A549 (cell line): ENCODE results near the gene S100A7A. TPM values are rescaled to one million over a fixed set of nuclear protein-coding genes. Genes with fewer than 3 reads are reported as not detected.

ENCODE experiments used
- ATAC-seq, 2 experiments: fragments of 200-7000 bp in 1 of 2; fragments of >200 bp in 1 of 2; cut with Nextera tagmentation in 1 of 2; cut with Tn5 transposase in 1 of 2; 3 replicates each; pipeline versions ENCODE4 v1.8.0 to v1.9.1; 2018 to 2020; ENCODE audit warnings: mild to moderate bottlenecking in 1 of 2, moderate library complexity in 1 of 2
- CTCF ChIA-PET: fragments of 300-600 bp; sonication (Branson Sonifier 250); formaldehyde crosslinking; extraction: SDS; loops from one replicate; lab custom pipeline; 2021; ENCODE audit warnings: antibody characterized with exemption, inconsistent platforms; lab: Yijun Ruan, JAX
- POLR2A ChIA-PET: fragments of 350-600 bp; formaldehyde crosslinking; extraction: SDS; loops from one replicate; lab custom pipeline; 2021; ENCODE audit warnings: antibody characterized with exemption, inconsistent platforms; lab: Yijun Ruan, JAX
- DNase-seq, 2 experiments: peaks; one replicate each; pipeline versions ENCODE4 v3.0.0 to v3.0.0-alpha.2; 2011 to 2016; ENCODE audit warnings: low read depth in 1 of 2, low spot score in 1 of 2
- FAIRE-seq: peaks from 2 replicates; lab custom pipeline; 2011; peaks lifted over from hg19 to GRCh38; lab: Jason Lieb, UNC
- H3K27ac ChIP-seq, 2 experiments: fragments of >200 bp; sonication (Bioruptor Twin); formaldehyde crosslinking; 3 replicates each; pipeline ENCODE4 v1.5.1; 2016 to 2017
- H3K4me1 ChIP-seq: fragments of >200 bp; sonication (Bioruptor Twin); formaldehyde crosslinking; 3 replicates; pipeline ENCODE4 v1.6.1; 2016
- H3K4me2 ChIP-seq: fragments of >200 bp; sonication (Bioruptor Twin); formaldehyde crosslinking; 3 replicates; pipeline ENCODE4 v1.6.1; 2016
- H3K4me3 ChIP-seq: fragments of >200 bp; sonication (Bioruptor Twin); formaldehyde crosslinking; 3 replicates; pipeline ENCODE4 v1.5.1; 2016
- H3K9me3 ChIP-seq: fragments of >200 bp; sonication (Bioruptor Twin); formaldehyde crosslinking; 3 replicates; pipeline ENCODE4 v1.6.1; 2016
- CEBPB ChIP-seq, 2 experiments: fragments of >200 bp in 1 of 2; sonication (Bioruptor Twin) in 1 of 2; formaldehyde crosslinking in 1 of 2; IDR thresholded peaks; 2 replicates each; pipeline ENCODE4 v1.6.1; 2012 to 2016
- EHF ChIP-seq: fragments of 250-450 bp; sonication (Bioruptor Pico); IDR thresholded peaks from 2 replicates; pipeline ENCODE4 v1.5.0; 2020; ENCODE audit warnings: mild to moderate bottlenecking
- GATA3 ChIP-seq: IDR thresholded peaks from 2 replicates; pipeline ENCODE4 v1.6.1; 2012; ENCODE audit warnings: borderline replicate concordance
- HEYL ChIP-seq: fragments of 250-450 bp; sonication (Bioruptor Pico); IDR thresholded peaks from 2 replicates; pipeline ENCODE4 v1.8.0; 2021; ENCODE audit warnings: mild to moderate bottlenecking, moderate library complexity
- HOXB5 ChIP-seq: fragments of 250-450 bp; sonication (Bioruptor Pico); IDR thresholded peaks from 2 replicates; pipeline ENCODE4 v1.5.0; 2020; ENCODE audit warnings: mild to moderate bottlenecking, moderate library complexity
- KDM1A ChIP-seq: fragments of 200-600 bp; sonication (generic); IDR thresholded peaks from 2 replicates; pipeline ENCODE4 v1.6.1; 2016; ENCODE audit warnings: low read depth, mild to moderate bottlenecking
- MAFK ChIP-seq: fragments of 450-650 bp; IDR thresholded peaks from 2 replicates; pipeline ENCODE4 v1.6.1; 2014; ENCODE audit not compliant: partially characterized antibody
- MYC ChIP-seq: IDR thresholded peaks from 2 replicates; pipeline ENCODE4 v1.6.1; 2012; ENCODE audit warnings: mild to moderate bottlenecking, inconsistent platforms, low read length, improper control_type of control experiment, borderline replicate concordance
- NPAS2 ChIP-seq: fragments of 250-450 bp; sonication (Bioruptor Pico); IDR thresholded peaks from 2 replicates; pipeline ENCODE4 v1.8.0; 2022; ENCODE audit warnings: mild to moderate bottlenecking, moderate library complexity, borderline replicate concordance
- POLR2A ChIP-seq: IDR thresholded peaks from 2 replicates; pipeline ENCODE4 v1.6.1; 2012; ENCODE audit warnings: mild to moderate bottlenecking, low read length
- POLR2AphosphoS2 ChIP-seq: conservative IDR thresholded peaks from 2 replicates; pipeline ENCODE4 v1.6.1; 2012; ENCODE audit warnings: low read length, improper control_type of control experiment, inconsistent platforms
- RAD21 ChIP-seq, 2 experiments: fragments of >200 bp in 1 of 2; sonication (Bioruptor Twin) in 1 of 2; formaldehyde crosslinking in 1 of 2; IDR thresholded peaks in 1 of 2; conservative IDR thresholded peaks in 1 of 2; 2 replicates in 1 of 2; 3 replicates in 1 of 2; pipeline ENCODE4 v1.6.1; 2012 to 2018; ENCODE audit warnings: inconsistent platforms in 1 of 2
- RCOR1 ChIP-seq: fragments of 150-350 bp; IDR thresholded peaks from 2 replicates; pipeline ENCODE4 v1.6.1; 2014; ENCODE audit warnings: antibody characterized with exemption, low read length, low read depth
- RFX5 ChIP-seq: fragments of 450-650 bp; IDR thresholded peaks from 2 replicates; pipeline ENCODE4 v1.7.1; 2014; ENCODE audit warnings: antibody characterized with exemption, mild to moderate bottlenecking, moderate library complexity
- RNF2 ChIP-seq: fragments of 200-600 bp; sonication (generic); IDR thresholded peaks from 2 replicates; pipeline ENCODE4 v1.6.1; 2016; ENCODE audit warnings: low read depth, mild to moderate bottlenecking, antibody characterized with exemption, moderate library complexity, borderline replicate concordance
- SMC3 ChIP-seq: fragments of >200 bp; sonication (Bioruptor Twin); formaldehyde crosslinking; IDR thresholded peaks from 3 replicates; pipeline ENCODE4 v1.6.1; 2018; ENCODE audit warnings: inconsistent platforms
- SREBF2 ChIP-seq: fragments of 450-650 bp; IDR thresholded peaks from 2 replicates; pipeline ENCODE4 v1.6.1; 2014; ENCODE audit warnings: mild to moderate bottlenecking, moderate library complexity
- TFCP2L1 ChIP-seq: fragments of 250-450 bp; sonication (Bioruptor Pico); IDR thresholded peaks from 2 replicates; pipeline ENCODE4 v1.5.0; 2021; ENCODE audit warnings: mild to moderate bottlenecking
- ZSCAN20 ChIP-seq: fragments of 250-450 bp; sonication (Bioruptor Pico); IDR thresholded peaks from 2 replicates; pipeline ENCODE4 v1.8.0; 2022; ENCODE audit warnings: mild to moderate bottlenecking, moderate library complexity
- WGBS: methylation state at CpG from one replicate; pipeline ENCODE4 v1.1.6; 2017; ENCODE audit errors: missing lambda C conversion rate; 5-methylcytosine and 5-hydroxymethylcytosine counted together
- polyA plus RNA-seq, 4 experiments: library from polyadenylated mRNA; depleted of rRNA in 3 of 4; stranded (reverse); fragments of >200 nt; fragmentation: RNase III in 1 of 4; extraction: RNeasy Plus Mini Kit Qiagen cat#74134 plus additional on column Dnase treatment in 1 of 4; gene quantifications; 2 replicates in 3 of 4; 3 replicates in 1 of 4; pipeline ENCODE4 v1.2.3, GENCODE V29; 2011 to 2017
- TF ChIP-seq, protein P1 (sequence below): fragments of 150-350 bp; IDR thresholded peaks from 2 replicates; pipeline ENCODE4 v1.6.1; 2014; ENCODE audit warnings: low read depth, mild to moderate bottlenecking, low read length
- TF ChIP-seq, protein P2 (sequence below): IDR thresholded peaks from 2 replicates; pipeline ENCODE4 v1.6.1; 2012
- TF ChIP-seq, protein P3 (sequence below): fragments of 250-450 bp; sonication (Bioruptor Pico); IDR thresholded peaks from 2 replicates; pipeline ENCODE4 v1.5.0; 2021; ENCODE audit warnings: mild to moderate bottlenecking, moderate library complexity, borderline replicate concordance
- TF ChIP-seq, protein P4 (sequence below): fragments of >200 bp; sonication (Bioruptor Twin); formaldehyde crosslinking; IDR thresholded peaks from 3 replicates; pipeline ENCODE4 v1.6.1; 2016
- TF ChIP-seq, protein P5 (sequence below): fragments of 200-600 bp; sonication (generic); IDR thresholded peaks from 2 replicates; pipeline ENCODE4 v1.6.1; 2016; ENCODE audit warnings: antibody characterized with exemption, mild to moderate bottlenecking, moderate library complexity

S100A7A gene
- polyA plus RNA-seq, 2 of the 4 experiments (the other 2 are of a cell fraction): not detected

DNA sequence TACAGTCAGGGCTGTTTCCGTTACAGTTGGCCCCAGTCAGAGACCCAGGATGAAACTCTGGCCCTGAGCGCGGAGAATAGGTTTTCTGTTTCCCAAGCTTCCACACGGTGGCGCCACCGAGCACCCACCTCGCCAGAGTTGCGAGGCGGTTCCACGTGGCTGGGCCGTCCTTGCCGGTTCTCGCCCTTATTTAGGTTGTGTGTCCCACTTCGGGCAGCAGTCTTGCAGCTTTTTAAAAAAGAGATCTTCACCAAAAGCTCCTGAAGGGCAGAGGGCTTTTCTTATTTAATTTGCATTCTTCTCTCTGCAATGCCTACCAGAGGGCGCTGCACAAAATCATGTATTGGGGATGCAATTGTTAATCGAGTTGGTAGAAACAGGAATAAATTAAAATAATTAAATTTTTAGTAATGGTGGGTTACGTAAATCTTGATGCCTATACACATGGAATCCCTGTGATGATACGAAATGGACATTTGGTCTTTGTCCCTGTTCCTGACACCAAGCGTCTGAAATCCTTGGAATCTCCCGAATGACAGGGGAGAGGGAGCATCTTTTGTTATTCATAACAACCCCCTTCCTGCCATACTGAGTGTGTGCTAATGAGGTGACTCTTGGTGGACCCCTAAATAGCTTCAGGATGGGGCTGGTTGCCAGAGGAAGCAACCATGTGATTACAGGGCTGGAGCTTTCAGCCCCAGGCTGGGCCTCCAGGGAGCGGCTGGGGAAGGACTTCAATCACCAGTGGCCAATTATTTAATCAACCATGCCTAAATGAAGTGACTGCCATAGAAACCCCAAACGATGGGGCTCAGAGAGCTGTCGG, 49.7 kb downstream of the S100A7A start (continued):
- TF ChIP-seq CEBPB (IDR thresholded peaks at IDR 0.05) (no peak), HEYL (no peak), EHF (CRISPR knock-in tag) (no peak), KDM1A (no peak), RFX5 (no peak), RAD21 (conservative IDR thresholded peaks at IDR 0.05 in 1 of 2, IDR thresholded peaks at IDR 0.05 in 1 of 2) (peak; percentile 54 to 58), MYC (peak; percentile 75; the same call in 1 of the 2 replicates), SREBF2 (no peak), TFCP2L1 (CRISPR knock-in tag) (no peak), GATA3 (no peak), POLR2A (no peak), RNF2 (no peak), NPAS2 (CRISPR knock-in tag) (no peak)
- TF ChIP-seq, protein P1, sequence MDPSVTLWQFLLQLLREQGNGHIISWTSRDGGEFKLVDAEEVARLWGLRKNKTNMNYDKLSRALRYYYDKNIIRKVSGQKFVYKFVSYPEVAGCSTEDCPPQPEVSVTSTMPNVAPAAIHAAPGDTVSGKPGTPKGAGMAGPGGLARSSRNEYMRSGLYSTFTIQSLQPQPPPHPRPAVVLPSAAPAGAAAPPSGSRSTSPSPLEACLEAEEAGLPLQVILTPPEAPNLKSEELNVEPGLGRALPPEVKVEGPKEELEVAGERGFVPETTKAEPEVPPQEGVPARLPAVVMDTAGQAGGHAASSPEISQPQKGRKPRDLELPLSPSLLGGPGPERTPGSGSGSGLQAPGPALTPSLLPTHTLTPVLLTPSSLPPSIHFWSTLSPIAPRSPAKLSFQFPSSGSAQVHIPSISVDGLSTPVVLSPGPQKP: no peak
- TF ChIP-seq, protein P2, sequence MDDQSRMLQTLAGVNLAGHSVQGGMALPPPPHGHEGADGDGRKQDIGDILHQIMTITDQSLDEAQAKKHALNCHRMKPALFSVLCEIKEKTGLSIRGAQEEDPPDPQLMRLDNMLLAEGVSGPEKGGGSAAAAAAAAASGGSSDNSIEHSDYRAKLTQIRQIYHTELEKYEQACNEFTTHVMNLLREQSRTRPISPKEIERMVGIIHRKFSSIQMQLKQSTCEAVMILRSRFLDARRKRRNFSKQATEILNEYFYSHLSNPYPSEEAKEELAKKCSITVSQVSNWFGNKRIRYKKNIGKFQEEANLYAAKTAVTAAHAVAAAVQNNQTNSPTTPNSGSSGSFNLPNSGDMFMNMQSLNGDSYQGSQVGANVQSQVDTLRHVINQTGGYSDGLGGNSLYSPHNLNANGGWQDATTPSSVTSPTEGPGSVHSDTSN: no peak
- TF ChIP-seq, protein P3, sequence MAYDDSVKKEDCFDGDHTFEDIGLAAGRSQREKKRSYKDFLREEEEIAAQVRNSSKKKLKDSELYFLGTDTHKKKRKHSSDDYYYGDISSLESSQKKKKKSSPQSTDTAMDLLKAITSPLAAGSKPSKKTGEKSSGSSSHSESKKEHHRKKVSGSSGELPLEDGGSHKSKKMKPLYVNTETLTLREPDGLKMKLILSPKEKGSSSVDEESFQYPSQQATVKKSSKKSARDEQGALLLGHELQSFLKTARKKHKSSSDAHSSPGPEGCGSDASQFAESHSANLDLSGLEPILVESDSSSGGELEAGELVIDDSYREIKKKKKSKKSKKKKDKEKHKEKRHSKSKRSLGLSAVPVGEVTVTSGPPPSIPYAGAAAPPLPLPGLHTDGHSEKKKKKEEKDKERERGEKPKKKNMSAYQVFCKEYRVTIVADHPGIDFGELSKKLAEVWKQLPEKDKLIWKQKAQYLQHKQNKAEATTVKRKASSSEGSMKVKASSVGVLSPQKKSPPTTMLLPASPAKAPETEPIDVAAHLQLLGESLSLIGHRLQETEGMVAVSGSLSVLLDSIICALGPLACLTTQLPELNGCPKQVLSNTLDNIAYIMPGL (CRISPR knock-in tag): no peak
- TF ChIP-seq, protein P4, sequence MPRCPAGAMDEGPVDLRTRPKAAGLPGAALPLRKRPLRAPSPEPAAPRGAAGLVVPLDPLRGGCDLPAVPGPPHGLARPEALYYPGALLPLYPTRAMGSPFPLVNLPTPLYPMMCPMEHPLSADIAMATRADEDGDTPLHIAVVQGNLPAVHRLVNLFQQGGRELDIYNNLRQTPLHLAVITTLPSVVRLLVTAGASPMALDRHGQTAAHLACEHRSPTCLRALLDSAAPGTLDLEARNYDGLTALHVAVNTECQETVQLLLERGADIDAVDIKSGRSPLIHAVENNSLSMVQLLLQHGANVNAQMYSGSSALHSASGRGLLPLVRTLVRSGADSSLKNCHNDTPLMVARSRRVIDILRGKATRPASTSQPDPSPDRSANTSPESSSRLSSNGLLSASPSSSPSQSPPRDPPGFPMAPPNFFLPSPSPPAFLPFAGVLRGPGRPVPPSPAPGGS: no peak

DNA sequence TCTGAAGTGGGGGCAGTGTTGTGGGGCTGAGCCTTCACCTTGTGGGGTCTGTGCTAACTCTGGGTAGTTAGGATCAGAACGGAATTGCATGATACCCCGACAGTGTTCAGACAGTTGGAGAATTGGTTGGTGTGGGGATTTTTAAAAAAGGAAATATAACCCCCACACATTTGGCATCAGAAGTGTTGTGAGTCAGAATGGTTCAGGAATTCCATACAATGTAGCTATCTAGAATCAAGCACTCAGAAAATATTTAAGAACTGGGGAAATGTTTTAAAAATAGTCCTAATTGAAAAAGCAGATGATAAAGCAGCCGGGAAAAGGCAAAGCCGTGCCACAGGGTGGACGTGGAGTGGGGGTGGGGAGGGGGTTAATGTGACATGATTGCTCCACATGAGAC, 50.6 kb downstream of the S100A7A start:
- FAIRE-seq: no peak
- ChIA-PET CTCF (interaction anchor here (1.1 to 13.0 kb wide), 15 partner anchors 8 to 114 kb away, joined by 3 to 128 read pairs (median 7); partner anchors contain the start of gene S100A9), POLR2A (no interaction called here)
- no peak for DNase-seq
- Histone ChIP-seq H3K4me3 (no peak overlapping the region), H3K4me1 (no peaks in the 10 kb centered on the region), H3K4me2 (no peak overlapping the region), H3K27ac (no peak overlapping the region), H3K9me3 (peaks cover 2% of the 10 kb centered on the region; the same call in 1 of the 3 replicates)
- TF ChIP-seq, protein P4: no peak
- no peak for TF ChIP-seq MAFK
- no peak for TF ChIP-seq RCOR1
- TF ChIP-seq POLR2AphosphoS2: no peak
- TF ChIP-seq, protein P5, sequence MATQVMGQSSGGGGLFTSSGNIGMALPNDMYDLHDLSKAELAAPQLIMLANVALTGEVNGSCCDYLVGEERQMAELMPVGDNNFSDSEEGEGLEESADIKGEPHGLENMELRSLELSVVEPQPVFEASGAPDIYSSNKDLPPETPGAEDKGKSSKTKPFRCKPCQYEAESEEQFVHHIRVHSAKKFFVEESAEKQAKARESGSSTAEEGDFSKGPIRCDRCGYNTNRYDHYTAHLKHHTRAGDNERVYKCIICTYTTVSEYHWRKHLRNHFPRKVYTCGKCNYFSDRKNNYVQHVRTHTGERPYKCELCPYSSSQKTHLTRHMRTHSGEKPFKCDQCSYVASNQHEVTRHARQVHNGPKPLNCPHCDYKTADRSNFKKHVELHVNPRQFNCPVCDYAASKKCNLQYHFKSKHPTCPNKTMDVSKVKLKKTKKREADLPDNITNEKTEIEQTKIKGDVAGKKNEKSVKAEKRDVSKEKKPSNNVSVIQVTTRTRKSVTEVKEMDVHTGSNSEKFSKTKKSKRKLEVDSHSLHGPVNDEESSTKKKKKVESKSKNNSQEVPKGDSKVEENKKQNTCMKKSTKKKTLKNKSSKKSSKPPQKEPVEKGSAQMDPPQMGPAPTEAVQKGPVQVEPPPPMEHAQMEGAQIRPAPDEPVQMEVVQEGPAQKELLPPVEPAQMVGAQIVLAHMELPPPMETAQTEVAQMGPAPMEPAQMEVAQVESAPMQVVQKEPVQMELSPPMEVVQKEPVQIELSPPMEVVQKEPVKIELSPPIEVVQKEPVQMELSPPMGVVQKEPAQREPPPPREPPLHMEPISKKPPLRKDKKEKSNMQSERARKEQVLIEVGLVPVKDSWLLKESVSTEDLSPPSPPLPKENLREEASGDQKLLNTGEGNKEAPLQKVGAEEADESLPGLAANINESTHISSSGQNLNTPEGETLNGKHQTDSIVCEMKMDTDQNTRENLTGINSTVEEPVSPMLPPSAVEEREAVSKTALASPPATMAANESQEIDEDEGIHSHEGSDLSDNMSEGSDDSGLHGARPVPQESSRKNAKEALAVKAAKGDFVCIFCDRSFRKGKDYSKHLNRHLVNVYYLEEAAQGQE: no peak
- no peak for TF ChIP-seq ZSCAN20 (CRISPR knock-in tag)
- TF ChIP-seq SMC3: no peak
- no peak for TF ChIP-seq NPAS2 (CRISPR knock-in tag)
- no peak for TF ChIP-seq HOXB5 (CRISPR knock-in tag)
- no peak for ATAC-seq
- 59% methylated on average over 5 of the region's 5 CpGs for WGBS
